ENCODE measurements around the gene PRDM2. TPM values are rescaled to one million over a fixed set of nuclear protein-coding genes. Genes with fewer than 3 reads are reported as not detected.

The PRDM2 gene
- total and polyA plus RNA-seq, 2 of the 13 experiments (the other 11 are each of a cell fraction or from before 2014, with no cell fraction given): 4.0 to 6.5 TPM

DNA sequence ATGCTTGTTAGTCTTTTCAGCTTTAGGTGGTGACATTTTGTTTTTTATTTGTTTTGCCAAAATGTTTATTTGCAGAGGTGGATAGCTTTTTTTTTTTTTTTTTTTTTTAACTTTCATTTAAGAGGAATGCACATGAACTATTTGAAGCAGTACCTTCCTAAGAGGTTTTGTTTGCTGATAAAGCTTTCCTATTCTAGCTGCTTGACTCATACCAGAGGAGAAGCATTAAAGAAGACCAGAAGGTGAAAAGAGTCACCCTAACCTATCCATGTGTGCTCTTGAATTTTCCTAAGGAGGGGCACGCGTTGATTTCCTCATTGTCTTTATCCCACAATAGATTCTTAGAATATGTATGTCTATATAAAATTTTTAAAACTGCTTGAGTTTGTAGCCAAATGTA lies 57.7 kb downstream of the PRDM2 start (continued):
- TF ChIP-seq, protein P1, sequence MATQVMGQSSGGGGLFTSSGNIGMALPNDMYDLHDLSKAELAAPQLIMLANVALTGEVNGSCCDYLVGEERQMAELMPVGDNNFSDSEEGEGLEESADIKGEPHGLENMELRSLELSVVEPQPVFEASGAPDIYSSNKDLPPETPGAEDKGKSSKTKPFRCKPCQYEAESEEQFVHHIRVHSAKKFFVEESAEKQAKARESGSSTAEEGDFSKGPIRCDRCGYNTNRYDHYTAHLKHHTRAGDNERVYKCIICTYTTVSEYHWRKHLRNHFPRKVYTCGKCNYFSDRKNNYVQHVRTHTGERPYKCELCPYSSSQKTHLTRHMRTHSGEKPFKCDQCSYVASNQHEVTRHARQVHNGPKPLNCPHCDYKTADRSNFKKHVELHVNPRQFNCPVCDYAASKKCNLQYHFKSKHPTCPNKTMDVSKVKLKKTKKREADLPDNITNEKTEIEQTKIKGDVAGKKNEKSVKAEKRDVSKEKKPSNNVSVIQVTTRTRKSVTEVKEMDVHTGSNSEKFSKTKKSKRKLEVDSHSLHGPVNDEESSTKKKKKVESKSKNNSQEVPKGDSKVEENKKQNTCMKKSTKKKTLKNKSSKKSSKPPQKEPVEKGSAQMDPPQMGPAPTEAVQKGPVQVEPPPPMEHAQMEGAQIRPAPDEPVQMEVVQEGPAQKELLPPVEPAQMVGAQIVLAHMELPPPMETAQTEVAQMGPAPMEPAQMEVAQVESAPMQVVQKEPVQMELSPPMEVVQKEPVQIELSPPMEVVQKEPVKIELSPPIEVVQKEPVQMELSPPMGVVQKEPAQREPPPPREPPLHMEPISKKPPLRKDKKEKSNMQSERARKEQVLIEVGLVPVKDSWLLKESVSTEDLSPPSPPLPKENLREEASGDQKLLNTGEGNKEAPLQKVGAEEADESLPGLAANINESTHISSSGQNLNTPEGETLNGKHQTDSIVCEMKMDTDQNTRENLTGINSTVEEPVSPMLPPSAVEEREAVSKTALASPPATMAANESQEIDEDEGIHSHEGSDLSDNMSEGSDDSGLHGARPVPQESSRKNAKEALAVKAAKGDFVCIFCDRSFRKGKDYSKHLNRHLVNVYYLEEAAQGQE (IDR thresholded peaks at IDR 0.05; ENCODE audit: borderline replicate concordance in 1 of 2, low read depth in 1 of 2, low read length in 2 of 2): no peak
- TF ChIP-seq SUZ12 (IDR thresholded peaks at IDR 0.05; ENCODE audit: low read depth, low read length): no peak
- no peak for TF ChIP-seq TSC22D2 (CRISPR knock-in tag; IDR thresholded peaks at IDR 0.05; ENCODE audit: borderline replicate concordance)

DNA sequence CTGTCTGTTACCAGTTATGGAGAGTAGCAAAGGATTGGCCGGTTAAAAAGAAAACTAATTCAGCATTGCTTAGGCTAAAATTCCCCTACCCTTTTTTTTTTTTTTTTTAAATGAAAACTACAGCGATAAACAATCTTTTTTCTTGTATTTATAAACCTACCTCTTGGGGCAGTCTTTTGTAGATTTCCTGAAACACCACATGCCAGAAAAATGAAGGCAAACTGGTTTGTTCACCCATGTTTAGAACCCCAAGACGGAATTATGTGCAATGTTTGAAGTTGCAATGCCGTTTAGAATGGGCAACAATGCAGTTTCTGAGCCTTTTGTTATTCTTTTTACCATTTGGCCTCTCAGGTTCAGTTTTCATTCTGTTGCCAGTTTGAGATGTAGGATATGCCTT lies 59.1 kb downstream of the PRDM2 start:
- Histone ChIP-seq H2AFZ (ENCODE audit: low read length) (no peak overlapping the region), H3K36me3 (replicated peaks in 1 of 2; ENCODE audit: control insufficient read depth in 1 of 2, insufficient read depth in 2 of 2, low read length in 2 of 2) (no peaks in the 10 kb centered on the region), H3K9me3 (ENCODE audit: low read length) (no peaks in the 10 kb centered on the region), H3K27me3 (ENCODE audit: control insufficient read depth in 1 of 2, insufficient read depth in 2 of 2, low read length in 2 of 2) (no peaks in the 10 kb centered on the region), H3K79me2 (ENCODE audit: insufficient read depth, low read length) (peaks cover 84% of the 10 kb centered on the region), H3K27ac (ENCODE audit: extremely low read length, insufficient read depth, low read length) (no peak overlapping the region), H4K20me1 (ENCODE audit: insufficient read depth, low read length) (peaks cover 6% of the 10 kb centered on the region; the same call in 1 of the 2 replicates), H3K4me2 (ENCODE audit: low read depth, low read length) (no peak overlapping the region), H3K4me3 (replicated peaks in 1 of 3; ENCODE audit: insufficient read depth in 1 of 3, low read depth in 2 of 3, low read length in 3 of 3) (no peak overlapping the region), H3K4me1 (ENCODE audit: insufficient read depth, low read length) (peaks cover 15% of the 10 kb centered on the region), H3K9ac (ENCODE audit: insufficient read depth, low read depth, low read length) (no peak overlapping the region)
- CTCF ChIA-PET (ENCODE audit: low intra/inter-chr PET ratio, low total read pairs): no interaction called here
- no TSS peak for BruUV-seq (replicated peaks)
- in situ Hi-C loops (cut with HindIII; ENCODE audit: extremely low pct_ligation_motif_present, low pct_unique_long_range_greater_than_20kb) (no loop called here), intact Hi-C loops (cut with micrococcal nuclease; ENCODE audit: unreplicated experiment) (no loop called here)
- WGBS (ENCODE audit: low lambda C conversion rate): 93% methylated on average over 4 of the region's 4 CpGs
- FAIRE-seq (no peak), ATAC-seq (no peak), DNase-seq (ENCODE audit: low spot score) (no peak)
- POLR2A ChIA-PET: no interaction called here
- no peak for TF ChIP-seq SMYD3 (CRISPR knock-in tag; IDR thresholded peaks at IDR 0.05)
- no peak for TF ChIP-seq KLF9 (CRISPR knock-in tag; IDR thresholded peaks at IDR 0.05; ENCODE audit: low read depth)
- TF ChIP-seq NR2C2 (CRISPR knock-in tag; IDR thresholded peaks at IDR 0.05; ENCODE audit: borderline replicate concordance): no peak
- TF ChIP-seq ZNF326 (CRISPR knock-in tag; IDR thresholded peaks at IDR 0.05; ENCODE audit: borderline replicate concordance): no peak
- no peak for TF ChIP-seq RFXAP (CRISPR knock-in tag; IDR thresholded peaks at IDR 0.05; ENCODE audit: borderline replicate concordance)

Data from HepG2 (cell line).